H1 (cell line): ENCODE measurements around the gene TSKU.

Source experiments
- EP300 ChIP-seq, 2 experiments: IDR thresholded peaks; 1 replicate in 1 of 2; 2 replicates in 1 of 2; pipeline ENCODE4 v1.6.1; 2011 to 2012; ENCODE audit warnings: low read depth in 2 of 2, low read length in 2 of 2, mild to moderate bottlenecking in 2 of 2, borderline replicate concordance in 1 of 2, inconsistent platforms in 1 of 2, moderate library complexity in 1 of 2
- TF ChIP-seq, protein P1 (sequence below), 3 experiments: IDR thresholded peaks; 1 replicate in 2 of 3; 2 replicates in 1 of 3; pipeline versions ENCODE4 v1.5.1 to v1.6.1; 2011; ENCODE audit warnings: low read length in 3 of 3, mild to moderate bottlenecking in 3 of 3, inconsistent platforms in 2 of 3, low read depth in 1 of 3, moderate library complexity in 1 of 3; ENCODE audit not compliant: insufficient read depth in 1 of 3; ENCODE audit errors: control extremely low read depth in 1 of 3

DNA sequence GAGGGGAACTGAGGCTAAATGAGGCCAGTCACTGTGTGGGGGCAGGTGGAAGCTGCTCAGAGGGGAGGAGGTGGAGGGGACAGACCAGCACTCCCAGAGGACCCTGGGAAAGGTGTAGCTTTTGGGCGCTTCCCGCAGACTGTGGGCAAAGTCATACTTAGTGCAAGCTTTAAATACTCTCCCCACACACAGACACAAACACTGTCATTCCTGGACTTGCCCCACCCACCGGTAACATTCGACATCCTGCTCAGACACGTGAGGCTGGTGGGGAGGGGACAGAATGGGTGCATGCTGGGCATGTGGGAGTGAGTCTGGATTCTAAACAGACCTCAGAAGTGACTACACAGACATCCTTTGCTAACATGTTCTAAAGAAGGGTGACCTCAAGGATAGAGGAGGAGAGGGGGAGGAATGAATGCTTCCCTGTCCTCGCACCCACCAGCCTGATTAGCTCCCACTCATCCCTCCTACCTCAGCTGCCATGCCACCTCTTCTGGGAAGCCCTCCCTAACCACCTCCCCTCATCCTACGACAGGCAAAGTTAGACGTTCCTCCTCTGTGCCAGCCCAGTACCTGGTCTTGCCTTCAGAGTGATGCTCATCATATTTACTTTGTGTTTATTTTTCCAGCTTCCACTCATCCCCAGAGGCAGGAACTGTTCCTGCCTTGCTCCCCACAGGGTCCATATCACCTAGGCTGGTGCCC is 22.2 kb downstream of the TSKU start:
- TF ChIP-seq, protein P1, sequence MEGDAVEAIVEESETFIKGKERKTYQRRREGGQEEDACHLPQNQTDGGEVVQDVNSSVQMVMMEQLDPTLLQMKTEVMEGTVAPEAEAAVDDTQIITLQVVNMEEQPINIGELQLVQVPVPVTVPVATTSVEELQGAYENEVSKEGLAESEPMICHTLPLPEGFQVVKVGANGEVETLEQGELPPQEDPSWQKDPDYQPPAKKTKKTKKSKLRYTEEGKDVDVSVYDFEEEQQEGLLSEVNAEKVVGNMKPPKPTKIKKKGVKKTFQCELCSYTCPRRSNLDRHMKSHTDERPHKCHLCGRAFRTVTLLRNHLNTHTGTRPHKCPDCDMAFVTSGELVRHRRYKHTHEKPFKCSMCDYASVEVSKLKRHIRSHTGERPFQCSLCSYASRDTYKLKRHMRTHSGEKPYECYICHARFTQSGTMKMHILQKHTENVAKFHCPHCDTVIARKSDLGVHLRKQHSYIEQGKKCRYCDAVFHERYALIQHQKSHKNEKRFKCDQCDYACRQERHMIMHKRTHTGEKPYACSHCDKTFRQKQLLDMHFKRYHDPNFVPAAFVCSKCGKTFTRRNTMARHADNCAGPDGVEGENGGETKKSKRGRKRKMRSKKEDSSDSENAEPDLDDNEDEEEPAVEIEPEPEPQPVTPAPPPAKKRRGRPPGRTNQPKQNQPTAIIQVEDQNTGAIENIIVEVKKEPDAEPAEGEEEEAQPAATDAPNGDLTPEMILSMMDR (IDR thresholded peaks at IDR 0.05; ENCODE audit: control extremely low read depth in 1 of 3, insufficient read depth in 1 of 3, low read depth in 1 of 3, low read length in 3 of 3), result no peak
- TF ChIP-seq EP300 (IDR thresholded peaks at IDR 0.05; ENCODE audit: borderline replicate concordance in 1 of 2, low read depth in 2 of 2, low read length in 2 of 2), result no peak
